T47D (cell line): ENCODE data around the gene OTUD7B.

Source experiments
- DNase-seq, 2 experiments: peaks; one replicate each; pipeline versions ENCODE4 v3.0.0 to v3.0.0-alpha.2; 2011 to 2012; ENCODE audit warnings: low read depth in 1 of 2, low spot score in 1 of 2
- JUND ChIP-seq: IDR thresholded peaks from 2 replicates; pipeline ENCODE4 v1.6.1; 2012; ENCODE audit warnings: low read depth
- in situ Hi-C: cut with HindIII; loops from 2 replicates; pipeline ENCODE4 v1.10.0; 2016; ENCODE audit warnings: low sequenced_read_pairs, low pct_unique_long_range_greater_than_20kb

The OTUD7B gene

GRCh38 chr1:149993764-149994163 lies 16.8 kb downstream of the OTUD7B start:
- TF ChIP-seq JUND = no peak
- DNase-seq = no peak
- in situ Hi-C loops = no loop called here

GRCh38 chr1:149993181-149993580 lies 17.3 kb downstream of the OTUD7B start:
- in situ Hi-C loops = no loop called here
- no peak for TF ChIP-seq JUND
- no peak for DNase-seq

GRCh38 chr1:149987297-149987595 lies 23.3 kb downstream of the OTUD7B start:
- DNase-seq = no peak
- in situ Hi-C loops = no loop called here
- no peak for TF ChIP-seq JUND

GRCh38 chr1:149986486-149987296 lies 23.8 kb downstream of the OTUD7B start:
- no peak for TF ChIP-seq JUND
- DNase-seq = no peak
- in situ Hi-C loops = no loop called here

DNA sequence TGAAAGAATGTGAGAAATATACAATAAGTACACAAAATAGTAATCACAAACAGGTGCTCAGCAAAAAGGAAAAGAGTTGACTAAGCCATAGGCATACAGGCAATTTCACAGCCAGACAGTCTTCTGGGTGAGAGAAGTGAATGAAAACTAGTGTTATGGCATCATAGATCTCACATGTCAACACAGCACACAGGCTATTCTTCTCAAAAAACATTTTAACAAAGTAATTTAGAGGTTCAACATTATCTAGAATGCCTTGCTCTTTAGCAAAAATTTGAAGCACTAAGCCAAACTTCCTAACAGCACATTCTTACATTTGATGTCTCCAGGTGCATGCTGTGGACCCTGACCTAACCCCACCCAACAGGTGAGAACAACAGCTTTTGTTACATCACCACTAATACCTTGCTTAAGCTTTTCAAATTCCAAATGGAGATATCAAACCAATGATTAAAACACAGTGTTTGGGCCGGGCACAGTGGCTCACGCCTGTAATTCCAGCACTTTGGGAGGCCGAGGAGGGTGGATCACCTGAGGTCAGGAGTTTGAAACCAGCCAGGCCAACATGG lies 30.5 kb downstream of the OTUD7B start:
- no peak for TF ChIP-seq JUND
- in situ Hi-C loops = no loop called here
- no peak for DNase-seq

DNA sequence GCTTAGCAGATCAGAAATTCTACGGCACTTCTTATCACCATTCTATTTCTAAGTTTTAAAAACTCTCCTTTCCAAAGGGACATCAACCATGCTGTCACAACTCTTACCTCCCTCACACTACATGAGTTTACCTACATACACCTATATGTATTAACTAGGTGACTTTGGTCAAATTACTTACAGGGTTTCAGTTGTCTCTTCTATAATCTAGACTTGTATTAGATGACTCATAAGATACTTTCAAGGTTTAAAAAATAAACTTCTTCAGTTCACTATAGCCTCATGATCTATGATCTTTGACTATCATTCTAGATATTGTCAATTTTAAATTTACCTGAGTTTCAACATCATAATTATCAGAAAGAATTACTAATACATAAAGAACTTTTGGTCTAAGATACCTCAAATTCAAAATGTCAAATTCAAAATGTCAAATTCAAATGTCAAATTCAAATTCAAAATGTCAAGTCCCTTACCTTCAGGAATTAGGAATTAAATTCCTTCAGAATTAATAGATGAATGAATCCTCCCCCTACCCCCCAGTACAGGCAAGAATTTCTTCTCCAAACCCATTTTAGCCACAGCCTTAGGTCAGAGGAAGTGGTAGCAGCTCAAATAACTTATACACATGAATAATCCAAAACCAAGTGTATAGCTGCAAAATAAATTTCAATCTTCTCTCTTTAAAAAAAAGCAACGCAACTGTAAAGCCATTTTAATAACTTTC lies 31.1 kb downstream of the OTUD7B start:
- no peak for DNase-seq
- in situ Hi-C loops = no loop called here
- no peak for TF ChIP-seq JUND

DNA sequence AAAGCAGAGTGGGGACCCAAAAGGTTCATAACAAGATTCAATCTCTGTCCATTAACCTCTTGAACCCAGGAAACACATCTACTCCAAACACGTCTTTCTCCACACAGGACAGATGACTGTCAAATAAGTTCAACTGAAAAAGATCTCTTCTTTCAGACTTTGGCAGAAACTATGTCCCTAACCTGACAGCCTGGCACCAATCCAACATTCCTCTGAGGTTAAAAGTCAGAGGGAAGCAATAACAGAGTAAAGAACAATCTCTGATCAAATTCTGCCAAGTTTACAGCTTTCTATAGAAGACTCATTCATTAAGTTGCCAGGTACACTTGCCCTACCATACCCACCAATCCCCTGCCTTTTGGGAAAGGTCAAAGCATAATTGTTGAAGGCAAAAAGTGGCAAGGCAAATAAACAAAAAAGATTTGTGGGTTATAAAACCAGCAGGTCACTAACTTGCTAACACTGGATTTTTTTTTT lies 31.9 kb downstream of the OTUD7B start:
- in situ Hi-C loops = no loop called here
- TF ChIP-seq JUND = no peak
- DNase-seq = peak in 1 of 2 experiments; percentile 56

- in situ Hi-C loops = no loop called here
- no peak for DNase-seq
- no peak for TF ChIP-seq JUND
These were observed 33.2 kb downstream of the OTUD7B start for GRCh38 chr1:149977345-149977744.

DNA sequence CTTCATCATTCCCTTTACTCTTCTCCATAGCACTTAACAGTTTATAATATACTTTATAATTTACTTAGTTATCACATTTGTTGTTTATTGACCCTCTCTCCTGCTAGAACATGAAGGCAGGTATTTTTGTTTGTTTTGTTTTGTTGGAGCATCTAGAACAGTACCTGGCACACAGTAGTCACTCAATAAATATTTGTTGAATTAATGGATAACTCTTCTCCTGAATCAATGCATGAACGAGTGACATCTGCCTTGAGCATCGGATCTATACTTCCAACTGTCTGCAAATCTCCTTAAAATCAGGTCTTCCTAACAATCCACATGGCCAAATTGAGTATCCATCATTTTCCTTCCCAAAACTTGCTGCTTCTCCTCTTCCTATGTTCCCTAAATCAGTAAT lies 38.0 kb downstream of the OTUD7B start:
- DNase-seq = no peak
- TF ChIP-seq JUND = no peak
- in situ Hi-C loops = no loop called here

- no peak for DNase-seq
- TF ChIP-seq JUND = no peak
- in situ Hi-C loops = no loop called here
These were observed 42.9 kb downstream of the OTUD7B start for GRCh38 chr1:149967646-149968045.

- in situ Hi-C loops = no loop called here
These were observed 43.5 kb downstream of the OTUD7B start for GRCh38 chr1:149967041-149967440.

DNA sequence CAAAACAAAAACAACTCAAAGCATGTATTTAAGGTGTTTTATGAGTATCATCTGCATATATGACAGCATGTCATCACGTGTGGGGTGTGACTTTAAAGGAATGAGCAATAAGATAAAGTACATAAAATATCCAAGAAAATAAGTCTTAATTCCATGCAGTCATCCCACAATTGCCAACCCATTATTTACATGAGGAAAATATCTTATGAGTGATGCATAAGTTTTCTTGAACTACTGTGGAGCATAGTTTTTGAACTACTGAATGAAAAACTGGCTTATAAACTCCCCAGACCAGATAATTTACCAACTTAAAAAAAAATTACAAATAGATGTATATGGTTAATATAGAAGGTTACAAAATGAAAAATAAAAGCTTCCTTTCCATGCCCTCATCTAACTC lies 44.1 kb downstream of the OTUD7B start:
- TF ChIP-seq JUND = no peak
- no peak for DNase-seq
- in situ Hi-C loops = no loop called here

More at GRCh38 chr1:149967041-149967440, 43.5 kb downstream of the OTUD7B start:
- no peak for TF ChIP-seq JUND
- DNase-seq = no peak

GRCh38 chr1:149965440-149965839 lies 45.1 kb downstream of the OTUD7B start:
- no peak for DNase-seq
- in situ Hi-C loops = no loop called here
- TF ChIP-seq JUND = no peak

- DNase-seq = no peak
- in situ Hi-C loops = no loop called here
- TF ChIP-seq JUND = no peak
These were observed 47.2 kb downstream of the OTUD7B start for GRCh38 chr1:149963358-149963757.
